Renal cortex interstitium (tissue), 11 donors: ENCODE results near the gene TTLL9. TPM values are rescaled to one million over a fixed set of nuclear protein-coding genes. Genes with fewer than 3 reads are reported as not detected.

Source experiments
- DNase-seq, 11 donors: peaks; one replicate each; pipeline ENCODE4 v3.0.0-alpha.2; 2013; ENCODE audit warnings: low read depth in 9 of 11, low spot score in 4 of 11; ENCODE audit errors: extremely low read depth in 1 of 11
- polyA plus RNA-seq, 3 donors: library from polyadenylated mRNA; unstranded; fragments of 120-200 nt; gene quantifications; one replicate each; pipeline ENCODE4 v1.2.1, GENCODE V29; 2013; ENCODE audit not compliant: insufficient read length in 3 of 3

TTLL9 gene
- polyA plus RNA-seq, 3 donors = 3.0 to 7.5 (median 3.1) TPM

DNA sequence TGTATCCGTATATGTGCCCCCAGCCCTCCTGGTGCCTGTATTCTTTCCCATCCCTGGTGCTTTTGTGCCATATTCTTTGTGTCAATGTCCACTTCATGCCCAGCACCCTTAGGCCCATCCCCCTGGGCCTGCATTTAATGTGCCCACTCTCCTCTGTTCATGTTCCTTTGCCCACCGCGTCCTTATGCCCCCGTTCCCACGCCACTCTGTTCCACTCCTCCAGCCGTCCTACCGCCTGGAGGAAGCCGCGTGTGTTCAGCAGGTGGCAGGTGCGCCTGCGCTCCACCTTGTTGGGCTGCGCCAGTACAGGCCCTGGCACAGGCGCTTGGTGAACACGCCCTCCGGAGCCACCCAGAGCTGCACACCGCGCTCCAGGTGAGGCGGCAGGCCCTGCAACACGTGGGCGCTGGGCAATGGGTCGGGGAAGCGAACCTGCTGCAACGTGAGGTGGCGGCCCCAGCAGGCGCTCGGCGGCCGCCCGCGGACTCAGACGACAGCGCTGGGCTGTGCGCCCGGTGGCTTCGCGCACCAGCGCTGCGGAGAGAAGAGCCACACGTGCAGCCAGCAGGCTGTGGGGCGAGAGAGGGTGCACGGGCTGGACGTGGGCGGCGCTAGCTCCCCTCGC lies 21.0 kb upstream of the TTLL9 start:
- DNase-seq = no peak

DNA sequence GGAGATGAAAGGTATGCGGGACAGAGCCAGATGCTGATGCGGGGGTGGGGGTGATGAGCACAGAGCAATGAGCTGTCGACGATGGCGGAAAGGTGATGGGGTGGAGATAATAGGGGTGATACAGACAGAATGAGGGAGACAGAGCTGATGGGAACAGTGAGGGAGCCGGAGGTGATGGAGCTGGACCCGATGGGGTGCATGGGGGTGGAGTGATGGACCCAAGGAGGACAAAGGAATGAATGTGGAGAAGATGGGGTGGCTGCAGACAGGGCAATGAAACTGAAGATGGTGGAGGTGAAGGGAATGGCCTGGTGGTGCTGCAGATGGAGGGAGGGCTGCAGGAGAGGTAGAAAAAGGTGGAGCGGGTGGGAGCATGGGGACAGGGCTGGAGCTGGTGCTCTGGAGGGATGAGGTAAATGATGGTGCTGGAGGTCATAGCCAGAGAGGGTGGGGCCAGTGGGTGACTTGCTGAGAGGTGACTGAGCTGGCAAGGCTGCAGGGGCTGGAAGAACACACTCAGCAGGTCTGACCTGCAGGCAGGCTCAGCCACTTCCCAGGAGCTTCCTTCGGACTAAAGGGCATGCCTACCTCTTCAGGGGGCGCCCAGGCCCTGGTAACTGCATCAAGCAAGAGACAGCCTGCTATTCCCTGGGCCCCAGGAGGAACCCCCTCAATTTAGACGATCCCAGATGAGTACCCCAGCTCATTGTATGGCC lies 19.0 kb upstream of the TTLL9 start:
- DNase-seq = no peak

DNA sequence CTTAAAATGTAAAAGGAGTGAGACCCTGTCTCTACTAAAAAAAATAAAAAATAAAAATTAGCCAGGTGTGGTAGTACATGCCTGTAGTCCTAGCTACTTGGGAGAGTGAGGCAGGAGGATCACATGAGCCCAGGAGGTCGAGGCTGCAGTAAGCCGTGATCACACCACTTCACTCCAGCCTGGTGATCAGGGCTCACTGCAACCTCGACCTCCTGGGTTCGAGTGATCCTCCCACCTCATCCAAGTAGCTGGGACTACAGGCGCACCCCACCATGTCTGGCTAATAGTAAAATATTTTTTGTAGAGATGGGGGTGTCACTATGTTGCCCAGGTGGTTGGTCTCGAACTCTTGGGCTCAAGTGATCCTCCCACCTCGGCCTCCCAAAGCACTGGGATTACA lies 17.0 kb upstream of the TTLL9 start:
- DNase-seq = no peak

DNA sequence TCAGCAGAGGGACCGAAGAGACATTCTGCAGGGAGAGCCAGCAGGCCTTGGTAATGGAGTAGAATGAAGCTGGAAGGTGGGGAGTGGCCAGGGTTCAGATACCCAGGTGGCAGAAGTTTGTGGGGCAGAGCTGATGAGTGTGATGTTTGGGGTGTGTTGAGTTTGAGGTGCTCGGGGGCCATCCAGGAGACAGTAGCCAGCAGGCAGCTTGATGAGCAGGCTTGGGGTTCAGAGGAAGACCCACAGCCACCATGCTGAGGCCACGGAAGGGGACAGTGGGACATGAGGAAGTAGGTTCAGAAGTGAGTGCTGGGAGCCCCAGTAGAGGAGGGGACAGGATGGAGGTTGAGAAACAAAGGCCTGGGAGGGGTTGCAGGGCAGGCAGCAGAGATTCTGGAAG lies 13.9 kb upstream of the TTLL9 start:
- no peak for DNase-seq

DNA sequence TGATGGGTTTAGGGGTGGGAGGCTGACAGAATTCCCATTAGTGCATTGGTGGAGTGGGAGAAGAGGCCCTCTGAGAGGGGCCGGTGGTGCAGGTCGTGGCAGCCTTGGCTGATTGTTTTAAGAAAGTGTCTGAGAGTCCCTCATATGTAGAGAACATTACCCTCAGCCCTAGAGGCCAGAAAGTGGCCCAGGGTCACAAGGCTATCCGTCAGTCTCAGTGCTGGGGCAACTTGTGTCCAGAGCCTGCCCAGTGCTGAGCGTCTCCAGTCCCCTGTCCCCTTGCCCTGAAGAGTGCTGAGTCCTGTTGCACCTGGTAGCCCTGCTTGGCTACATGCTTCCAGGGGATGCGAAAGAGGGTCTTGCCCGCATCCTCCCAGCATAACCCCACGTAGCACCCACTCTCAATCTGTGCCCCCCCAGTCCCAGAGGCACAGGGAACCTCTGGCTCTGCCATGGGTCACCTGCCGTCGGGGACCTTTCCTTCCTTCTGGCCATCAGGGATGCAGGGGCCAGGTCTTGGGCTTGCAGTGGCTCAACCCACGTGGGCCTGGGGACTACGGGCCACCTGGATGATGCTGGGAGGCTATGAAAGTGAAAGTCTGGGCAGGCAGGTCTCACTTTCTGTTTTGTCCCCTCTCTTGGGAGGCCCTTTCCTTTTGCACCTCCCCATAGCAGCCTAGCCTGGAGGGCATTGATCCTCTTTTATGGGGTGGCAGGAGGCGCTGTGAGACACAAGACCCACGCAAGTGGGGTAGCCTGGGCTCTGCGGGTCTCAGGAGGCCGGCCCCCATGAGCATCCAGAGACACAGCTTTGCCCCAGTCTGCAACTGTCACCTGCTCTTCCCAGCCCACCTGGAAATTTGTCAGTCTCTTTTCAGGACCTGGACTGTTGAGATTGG lies 12.3 kb upstream of the TTLL9 start:
- DNase-seq = no peak

DNA sequence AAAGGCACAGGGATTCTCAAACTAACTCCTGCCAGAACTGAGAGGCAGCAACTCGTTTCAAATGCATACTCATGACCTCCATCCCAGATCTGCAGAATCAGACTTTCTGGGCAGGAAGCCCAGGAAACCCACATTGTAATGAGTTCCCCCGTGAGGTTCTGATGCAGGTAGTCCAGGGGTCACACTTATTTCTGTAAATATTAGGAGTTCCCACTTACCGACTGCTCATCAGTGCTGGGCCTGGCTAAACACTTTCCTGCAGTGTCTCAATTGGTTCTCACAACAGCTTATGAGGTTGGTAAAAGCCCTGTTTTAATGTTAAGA lies 11.7 kb upstream of the TTLL9 start:
- DNase-seq = no peak

DNA sequence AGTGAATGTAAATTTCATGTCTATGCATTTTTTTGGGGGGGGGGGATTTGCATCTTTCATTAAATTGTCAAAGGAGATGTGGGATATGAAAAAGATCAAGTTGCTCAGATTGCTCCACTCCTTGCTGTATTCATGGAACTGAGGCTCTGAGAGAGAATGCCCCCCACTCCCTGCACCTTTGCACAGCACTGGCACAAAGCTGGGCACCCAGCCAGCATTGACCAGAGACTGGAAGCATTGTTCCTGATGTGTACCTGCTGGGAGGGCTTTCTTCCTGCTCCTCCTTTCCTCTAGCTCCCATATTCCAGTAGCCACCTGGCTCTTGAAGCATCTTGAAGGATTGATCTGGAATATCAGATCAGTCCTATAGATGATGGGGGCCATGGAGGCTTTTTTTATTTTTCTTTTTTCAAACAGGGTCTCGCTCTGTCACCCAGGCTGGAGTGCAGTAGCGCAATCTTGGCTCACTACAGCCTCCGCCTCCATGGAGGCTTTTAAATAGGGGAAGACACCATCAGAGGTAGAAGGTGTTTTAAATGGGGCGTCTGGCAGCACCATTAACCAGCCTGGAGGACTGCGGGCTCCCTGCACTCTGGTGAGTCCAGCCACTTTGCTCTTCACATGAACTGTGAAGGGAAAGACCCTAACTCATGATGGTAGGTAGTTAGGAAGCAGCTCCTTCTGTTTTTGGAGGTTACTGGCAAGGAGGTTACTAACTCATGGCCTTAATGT lies 11.0 kb upstream of the TTLL9 start:
- DNase-seq = no peak

DNA sequence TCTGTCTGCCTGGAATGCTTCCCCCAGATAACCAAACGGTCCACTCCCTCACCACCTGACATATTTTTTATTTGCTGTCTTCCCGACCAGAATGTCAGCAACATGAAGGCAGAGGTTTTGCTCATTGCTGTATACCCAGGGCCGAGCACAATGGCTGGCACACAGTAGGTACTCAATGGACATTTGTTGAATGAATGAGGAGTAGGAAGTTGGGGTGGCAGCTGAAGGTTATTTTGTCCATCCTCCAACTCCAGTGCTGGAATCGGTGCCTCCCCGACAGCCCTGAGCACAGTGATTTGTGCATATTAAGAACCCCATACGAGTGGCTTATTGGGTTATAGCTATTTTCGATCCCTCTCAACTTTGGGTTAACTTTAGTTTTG lies 10.4 kb upstream of the TTLL9 start:
- DNase-seq = no peak

DNA sequence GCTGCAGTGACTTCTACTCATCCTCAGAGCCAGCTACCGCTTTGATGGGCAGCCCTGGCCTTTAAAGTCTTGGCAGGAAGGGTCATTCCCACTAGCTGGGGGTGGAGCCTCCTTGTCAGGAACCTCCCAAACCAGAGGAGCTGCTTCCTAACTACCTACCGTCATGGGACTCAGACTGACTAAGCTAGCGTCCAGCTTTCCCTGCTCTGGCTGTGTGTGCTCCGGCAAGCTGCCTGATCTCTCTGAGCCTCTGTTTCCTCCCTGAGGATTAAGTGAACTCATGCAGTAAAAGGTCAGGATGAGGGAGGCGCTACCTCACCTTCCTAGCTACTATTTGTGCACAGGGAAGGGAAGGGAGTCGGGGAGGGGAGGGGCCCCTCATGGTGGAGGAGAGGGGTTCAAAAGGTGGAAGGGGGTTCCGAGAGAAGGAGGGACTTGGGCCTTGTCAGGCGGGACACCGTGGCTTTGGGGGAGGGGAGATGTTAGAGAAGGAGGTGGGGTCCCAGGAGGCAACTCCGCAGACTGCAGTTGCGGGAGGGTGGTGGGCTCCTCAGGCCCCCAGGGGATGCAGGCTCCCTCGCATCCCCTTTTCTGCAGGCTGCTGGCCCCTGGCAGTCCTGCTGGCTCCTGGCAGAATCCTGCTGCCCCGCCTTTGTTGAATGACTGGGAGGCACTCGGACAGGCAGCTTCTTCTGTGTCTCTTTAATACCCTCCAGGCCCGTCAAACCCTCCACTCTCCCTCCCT lies 9.9 kb upstream of the TTLL9 start:
- no peak for DNase-seq

DNA sequence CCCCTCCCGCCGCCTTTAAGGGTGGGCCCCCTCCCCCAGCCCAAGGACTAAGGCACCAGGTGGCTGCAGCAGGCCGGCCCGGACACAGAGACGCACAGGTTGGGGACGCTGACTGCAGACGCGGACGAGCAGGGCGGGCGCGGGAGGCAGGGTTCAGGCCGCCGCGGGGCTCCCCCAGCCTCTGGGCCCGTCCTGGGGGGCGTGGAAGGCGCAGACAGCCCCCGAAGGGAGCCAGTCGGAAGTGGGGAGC lies 9.4 kb upstream of the TTLL9 start:
- peak in 1 of 11 donors; percentile 53 for DNase-seq

DNA sequence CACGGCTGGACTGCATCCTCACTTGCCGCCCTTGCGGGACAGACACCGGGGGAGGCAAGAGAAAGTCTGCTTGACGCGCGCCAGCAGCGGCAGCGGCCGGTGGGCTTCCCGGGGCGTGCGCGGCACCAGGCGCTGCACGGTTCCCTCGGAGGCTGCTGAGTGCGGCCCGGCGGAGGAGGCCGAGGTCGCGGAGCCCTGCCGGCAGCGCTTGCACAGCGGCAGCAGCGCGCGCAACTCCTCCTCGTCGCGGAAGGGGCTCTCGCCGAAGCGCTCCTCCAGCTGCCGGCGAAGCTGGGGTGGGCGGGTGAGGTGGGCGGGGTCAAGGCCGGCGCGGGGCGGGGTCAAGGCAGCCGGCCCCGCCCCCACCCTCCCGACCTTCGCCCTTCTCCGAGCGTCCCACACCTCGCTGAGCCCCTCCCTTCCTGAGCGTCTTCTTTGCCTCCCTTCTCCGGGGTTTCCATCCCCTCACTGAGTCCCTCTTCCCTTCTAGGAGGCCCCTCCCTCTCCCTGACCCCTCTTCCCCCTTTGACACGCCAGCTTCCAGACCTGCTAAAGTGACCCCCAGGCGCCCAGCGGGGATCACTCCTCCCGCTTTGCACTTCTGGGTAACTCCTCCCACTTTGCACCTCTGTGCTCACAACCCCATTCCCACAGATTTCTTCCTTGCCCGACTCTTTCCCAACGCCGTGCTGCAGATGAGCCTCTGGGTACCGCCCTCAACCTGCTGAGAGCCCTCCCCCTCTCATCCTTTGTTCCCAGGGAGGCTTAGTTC lies 8.9 kb upstream of the TTLL9 start:
- peak in 6 of 11 donors; percentile 61 to 71 (median 66) for DNase-seq

DNA sequence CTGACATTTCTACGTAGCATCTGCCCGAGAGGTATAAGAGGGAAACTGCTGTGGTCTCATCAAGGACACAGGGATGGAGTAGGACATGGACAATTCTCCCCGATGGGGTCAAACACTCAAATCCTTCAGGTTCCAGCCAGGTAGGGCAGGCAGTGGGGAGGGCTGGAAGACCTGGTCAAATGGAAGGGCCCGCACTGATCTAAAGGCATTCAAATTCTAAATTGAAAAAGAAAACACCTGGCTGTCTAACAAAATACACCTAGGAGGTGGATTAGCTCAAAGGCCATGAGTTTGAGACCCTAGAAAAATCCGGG lies 8.3 kb upstream of the TTLL9 start:
- no peak for DNase-seq

DNA sequence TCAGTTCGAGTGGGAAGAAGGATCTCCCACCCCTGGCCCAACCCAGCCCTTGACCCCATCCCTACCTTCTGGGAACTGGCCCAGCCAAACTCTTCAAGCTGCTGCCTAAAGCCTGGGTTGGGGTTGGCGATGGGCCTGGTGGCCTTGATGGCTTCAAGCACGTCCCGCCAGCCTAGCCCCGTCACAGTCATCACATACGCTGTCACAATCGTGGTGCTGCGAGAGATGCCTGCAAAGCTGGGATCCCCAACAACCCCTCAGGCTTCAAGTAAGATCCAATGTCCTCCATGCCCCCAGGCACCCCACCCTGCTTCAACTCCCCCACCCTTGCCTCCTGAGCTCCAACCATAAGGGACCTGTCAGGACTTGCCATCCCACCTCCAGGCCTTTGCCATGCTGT lies 7.9 kb upstream of the TTLL9 start:
- DNase-seq = no peak

DNA sequence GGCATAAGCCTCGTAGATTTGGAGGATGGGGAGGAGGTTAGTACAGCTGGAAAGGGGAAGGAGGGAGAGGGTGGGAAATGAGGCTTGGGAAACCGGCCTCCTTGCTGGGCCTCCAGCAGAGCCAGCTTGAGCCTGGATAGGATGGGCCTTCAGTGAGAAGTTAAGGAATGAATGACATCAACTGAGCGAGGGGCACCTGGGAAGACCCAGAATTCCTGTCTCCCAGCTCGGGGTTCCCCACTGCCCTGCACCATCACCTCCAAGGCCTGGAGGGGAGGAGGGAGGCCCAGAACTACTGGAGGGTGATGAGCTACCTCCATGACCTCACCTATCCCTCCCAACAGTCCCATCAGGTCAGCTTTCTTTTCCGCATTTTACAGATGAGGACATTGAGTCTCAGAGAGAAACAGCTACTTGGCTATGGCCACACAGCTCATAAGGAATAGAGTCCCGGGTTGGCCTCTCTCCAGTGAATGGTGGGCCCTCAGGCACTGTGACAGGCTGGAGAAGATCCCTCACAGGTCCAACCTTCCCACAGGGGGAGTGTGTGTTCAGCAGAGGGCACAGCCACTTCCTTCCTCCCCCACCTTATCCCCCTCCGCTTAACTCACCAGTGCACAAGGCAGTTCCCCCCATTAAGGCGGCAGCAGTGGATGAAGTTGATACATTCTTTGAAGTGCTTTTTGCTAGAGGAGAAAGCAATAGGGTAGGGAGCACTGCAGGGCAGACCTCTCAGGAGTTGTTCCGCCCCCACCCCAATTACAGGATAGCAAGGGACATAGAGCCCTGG lies 6.9 kb upstream of the TTLL9 start:
- DNase-seq = no peak

DNA sequence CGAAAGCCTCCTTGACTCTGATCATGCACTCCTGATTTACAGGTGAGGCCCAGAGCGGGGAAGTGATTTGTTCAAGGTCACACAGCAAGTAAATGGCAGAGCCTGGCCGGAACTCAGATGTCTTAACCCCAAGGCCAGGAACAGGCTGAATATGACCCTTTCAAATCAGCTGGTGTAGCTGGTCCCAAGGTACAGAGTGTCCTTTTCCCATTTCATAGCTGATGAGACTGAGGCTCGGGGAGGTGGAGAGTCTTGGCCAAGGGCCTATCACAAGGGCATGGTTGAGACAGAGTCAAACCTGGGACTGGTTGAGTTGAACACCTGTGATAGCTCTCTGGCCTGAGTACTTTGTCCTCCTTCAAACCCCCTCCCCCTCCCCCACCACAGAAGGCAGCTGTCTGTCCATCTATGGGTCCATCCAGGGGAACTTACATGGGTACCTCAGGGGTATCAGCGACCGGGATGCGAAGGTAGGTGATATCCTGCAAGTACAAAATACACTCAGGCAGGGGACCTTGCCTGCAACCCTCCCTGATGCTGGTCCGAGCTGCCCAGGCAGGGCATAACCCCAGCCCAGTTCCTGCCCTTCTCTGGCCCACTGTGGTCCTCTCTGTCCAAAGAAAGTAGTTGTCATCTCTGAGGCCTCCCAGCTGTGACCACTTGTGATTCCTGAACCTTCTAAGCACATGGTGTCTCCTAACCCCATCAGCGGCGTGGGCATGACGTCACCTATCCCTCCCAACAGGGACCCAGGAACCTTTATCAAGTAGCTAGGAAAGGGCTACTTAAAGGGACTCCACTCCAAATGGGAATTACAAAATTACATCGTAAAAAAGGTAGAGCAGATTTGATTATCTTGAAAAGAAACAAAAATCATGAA lies 5.7 kb upstream of the TTLL9 start:
- no peak for DNase-seq

DNA sequence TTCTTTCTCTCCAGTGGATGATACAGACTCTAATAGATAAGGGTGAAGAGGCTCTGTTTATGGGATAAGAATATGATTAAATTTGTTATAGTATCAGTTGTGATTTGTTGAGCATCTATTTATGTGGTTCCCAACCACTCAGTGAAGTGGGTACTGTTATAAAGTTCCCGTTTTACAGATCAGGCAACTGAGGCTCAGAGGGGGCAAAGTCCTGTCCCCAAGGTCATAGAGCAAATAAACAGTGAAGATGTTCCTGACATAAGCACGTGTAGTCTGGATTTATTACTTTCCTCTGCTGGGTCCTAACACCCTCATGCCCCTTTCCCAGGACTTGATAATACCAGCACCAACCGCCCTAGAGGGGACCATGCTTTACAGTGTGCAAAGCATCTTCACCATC lies 4.2 kb upstream of the TTLL9 start:
- no peak for DNase-seq
